Measurements from ENCODE around the gene CFD.

CFD gene

GRCh38 chr19:858868-859843 lies at the start of gene CFD:
Gene CFD, plus strand, starts transcription at chr19:859664. Its CDS starts 26 bp downstream, at chr19:859690.
- Histone ChIP-seq H3K9me3 (ENCODE audit: control insufficient read depth, low read depth, low read length) (no peaks in the 10 kb centered on the region), H3K27me3 (ENCODE audit: control insufficient read depth, insufficient read depth, low read length) (peaks cover 35% of the 10 kb centered on the region), H3K4me1 (ENCODE audit: control insufficient read depth, low read depth, low read length) (no peaks in the 10 kb centered on the region), H3K9ac (ENCODE audit: low read length) (no peak within 1 kb of the TSS), H3K4me3 (ENCODE audit: low read length) (no peak within 1 kb of the TSS), H3K27ac (ENCODE audit: low read length) (no peak within 1 kb of the TSS), H3K36me3 (ENCODE audit: control insufficient read depth, low read depth, low read length) (no peaks in the 10 kb centered on the region)

GRCh38 chr19:810077-810855 lies 49.2 kb upstream of the CFD start:
- H3K9ac ChIP-seq (ENCODE audit: low read length), result no peak overlapping the region
- no peaks in the 10 kb centered on the region for H3K9me3 ChIP-seq (ENCODE audit: control insufficient read depth, low read depth, low read length)
- H3K36me3 ChIP-seq (ENCODE audit: control insufficient read depth, low read depth, low read length), result peaks cover 66% of the 10 kb centered on the region
- H3K27me3 ChIP-seq (ENCODE audit: control insufficient read depth, insufficient read depth, low read length), result no peaks in the 10 kb centered on the region
- no peaks in the 10 kb centered on the region for H3K4me1 ChIP-seq (ENCODE audit: control insufficient read depth, low read depth, low read length)
- H3K4me3 ChIP-seq (ENCODE audit: low read length), result no peak overlapping the region
- H3K27ac ChIP-seq (ENCODE audit: low read length), result no peak overlapping the region

DNA sequence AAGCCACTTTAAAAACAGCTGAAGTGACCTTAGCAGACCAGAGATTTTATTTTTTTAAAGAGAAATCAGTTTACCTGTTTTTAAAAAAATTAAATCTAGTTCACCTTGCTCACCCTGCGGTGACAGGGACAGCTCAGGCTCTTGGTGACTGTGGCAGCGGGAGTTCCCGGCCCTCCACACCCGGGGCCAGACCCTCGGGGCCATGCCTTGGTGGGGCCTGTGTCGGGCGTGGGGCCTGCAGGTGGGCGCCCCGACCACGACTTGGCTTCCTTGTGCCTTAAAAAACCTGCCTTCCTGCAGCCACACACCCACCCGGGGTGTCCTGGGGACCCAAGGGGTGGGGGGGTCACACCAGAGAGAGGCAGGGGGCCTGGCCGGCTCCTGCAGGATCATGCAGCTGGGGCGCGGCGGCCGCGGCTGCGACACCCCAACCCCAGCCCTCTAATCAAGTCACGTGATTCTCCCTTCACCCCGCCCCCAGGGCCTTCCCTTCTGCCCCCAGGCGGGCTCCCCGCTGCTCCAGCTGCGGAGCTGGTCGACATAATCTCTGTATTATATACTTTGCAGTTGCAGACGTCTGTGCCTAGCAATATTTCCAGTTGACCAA lies 48.5 kb upstream of the CFD start:
- no peaks in the 10 kb centered on the region for H3K9me3 ChIP-seq (ENCODE audit: control insufficient read depth, low read depth, low read length)
- H3K36me3 ChIP-seq (ENCODE audit: control insufficient read depth, low read depth, low read length), result peaks cover 59% of the 10 kb centered on the region
- no peaks in the 10 kb centered on the region for H3K27me3 ChIP-seq (ENCODE audit: control insufficient read depth, insufficient read depth, low read length)
- no peak overlapping the region for H3K9ac ChIP-seq (ENCODE audit: low read length)
- no peaks in the 10 kb centered on the region for H3K4me1 ChIP-seq (ENCODE audit: control insufficient read depth, low read depth, low read length)
- H3K4me3 ChIP-seq (ENCODE audit: low read length), result no peak overlapping the region
- no peak overlapping the region for H3K27ac ChIP-seq (ENCODE audit: low read length)

DNA sequence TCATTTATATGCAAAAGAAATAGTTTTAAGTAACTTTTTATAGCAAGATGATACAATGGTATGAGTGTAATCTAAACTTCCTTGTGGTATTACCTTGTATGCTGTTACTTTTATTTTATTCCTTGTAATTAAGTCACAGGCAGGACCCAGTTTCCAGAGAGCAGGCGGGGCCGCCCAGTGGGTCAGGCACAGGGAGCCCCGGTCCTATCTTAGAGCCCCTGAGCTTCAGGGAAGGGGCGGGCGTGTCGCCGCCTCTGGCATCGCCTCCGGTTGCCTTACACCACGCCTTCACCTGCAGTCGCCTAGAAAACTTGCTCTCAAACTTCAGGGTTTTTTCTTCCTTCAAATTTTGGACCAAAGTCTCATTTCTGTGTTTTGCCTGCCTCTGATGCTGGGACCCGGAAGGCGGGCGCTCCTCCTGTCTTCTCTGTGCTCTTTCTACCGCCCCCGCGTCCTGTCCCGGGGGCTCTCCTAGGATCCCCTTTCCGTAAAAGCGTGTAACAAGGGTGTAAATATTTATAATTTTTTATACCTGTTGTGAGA lies 47.9 kb upstream of the CFD start:
- H3K9ac ChIP-seq (ENCODE audit: low read length), result no peak overlapping the region

GRCh38 chr19:812049-812746 lies 47.3 kb upstream of the CFD start:
- Histone ChIP-seq H3K27me3 (ENCODE audit: control insufficient read depth, insufficient read depth, low read length) (no peaks in the 10 kb centered on the region), H3K4me3 (ENCODE audit: low read length) (no peak overlapping the region), H3K36me3 (ENCODE audit: control insufficient read depth, low read depth, low read length) (peaks cover 49% of the 10 kb centered on the region), H3K27ac (ENCODE audit: low read length) (no peak overlapping the region), H3K9ac (ENCODE audit: low read length) (no peak overlapping the region), H3K4me1 (ENCODE audit: control insufficient read depth, low read depth, low read length) (no peaks in the 10 kb centered on the region), H3K9me3 (ENCODE audit: control insufficient read depth, low read depth, low read length) (no peaks in the 10 kb centered on the region)

More for the DNA sequence above, 47.9 kb upstream of the CFD start:
- Histone ChIP-seq H3K9me3 (ENCODE audit: control insufficient read depth, low read depth, low read length) (no peaks in the 10 kb centered on the region), H3K4me3 (ENCODE audit: low read length) (no peak overlapping the region), H3K36me3 (ENCODE audit: control insufficient read depth, low read depth, low read length) (peaks cover 55% of the 10 kb centered on the region), H3K4me1 (ENCODE audit: control insufficient read depth, low read depth, low read length) (no peaks in the 10 kb centered on the region), H3K27ac (ENCODE audit: low read length) (no peak overlapping the region), H3K27me3 (ENCODE audit: control insufficient read depth, insufficient read depth, low read length) (no peaks in the 10 kb centered on the region)

- Histone ChIP-seq H3K4me1 (ENCODE audit: control insufficient read depth, low read depth, low read length) (no peaks in the 10 kb centered on the region), H3K9me3 (ENCODE audit: control insufficient read depth, low read depth, low read length) (no peaks in the 10 kb centered on the region), H3K27ac (ENCODE audit: low read length) (no peak overlapping the region), H3K4me3 (ENCODE audit: low read length) (no peak overlapping the region), H3K36me3 (ENCODE audit: control insufficient read depth, low read depth, low read length) (peaks cover 43% of the 10 kb centered on the region), H3K27me3 (ENCODE audit: control insufficient read depth, insufficient read depth, low read length) (no peaks in the 10 kb centered on the region), H3K9ac (ENCODE audit: low read length) (no peak overlapping the region)
These were observed 46.7 kb upstream of the CFD start for GRCh38 chr19:812747-813218.

- H3K36me3 ChIP-seq (ENCODE audit: control insufficient read depth, low read depth, low read length), result peaks cover 38% of the 10 kb centered on the region
- no peaks in the 10 kb centered on the region for H3K27me3 ChIP-seq (ENCODE audit: control insufficient read depth, insufficient read depth, low read length)
- H3K27ac ChIP-seq (ENCODE audit: low read length), result no peak overlapping the region
- H3K4me3 ChIP-seq (ENCODE audit: low read length), result no peak overlapping the region
- no peaks in the 10 kb centered on the region for H3K9me3 ChIP-seq (ENCODE audit: control insufficient read depth, low read depth, low read length)
- no peaks in the 10 kb centered on the region for H3K4me1 ChIP-seq (ENCODE audit: control insufficient read depth, low read depth, low read length)
- no peak overlapping the region for H3K9ac ChIP-seq (ENCODE audit: low read length)
These were observed 46.0 kb upstream of the CFD start for GRCh38 chr19:813219-814151.

- no peaks in the 10 kb centered on the region for H3K27me3 ChIP-seq (ENCODE audit: control insufficient read depth, insufficient read depth, low read length)
- H3K9ac ChIP-seq (ENCODE audit: low read length), result no peak overlapping the region
- no peak overlapping the region for H3K27ac ChIP-seq (ENCODE audit: low read length)
- no peaks in the 10 kb centered on the region for H3K9me3 ChIP-seq (ENCODE audit: control insufficient read depth, low read depth, low read length)
- H3K4me3 ChIP-seq (ENCODE audit: low read length), result no peak overlapping the region
- H3K4me1 ChIP-seq (ENCODE audit: control insufficient read depth, low read depth, low read length), result no peaks in the 10 kb centered on the region
- peaks cover 31% of the 10 kb centered on the region for H3K36me3 ChIP-seq (ENCODE audit: control insufficient read depth, low read depth, low read length)
These were observed 45.0 kb upstream of the CFD start for GRCh38 chr19:814152-815078.

DNA sequence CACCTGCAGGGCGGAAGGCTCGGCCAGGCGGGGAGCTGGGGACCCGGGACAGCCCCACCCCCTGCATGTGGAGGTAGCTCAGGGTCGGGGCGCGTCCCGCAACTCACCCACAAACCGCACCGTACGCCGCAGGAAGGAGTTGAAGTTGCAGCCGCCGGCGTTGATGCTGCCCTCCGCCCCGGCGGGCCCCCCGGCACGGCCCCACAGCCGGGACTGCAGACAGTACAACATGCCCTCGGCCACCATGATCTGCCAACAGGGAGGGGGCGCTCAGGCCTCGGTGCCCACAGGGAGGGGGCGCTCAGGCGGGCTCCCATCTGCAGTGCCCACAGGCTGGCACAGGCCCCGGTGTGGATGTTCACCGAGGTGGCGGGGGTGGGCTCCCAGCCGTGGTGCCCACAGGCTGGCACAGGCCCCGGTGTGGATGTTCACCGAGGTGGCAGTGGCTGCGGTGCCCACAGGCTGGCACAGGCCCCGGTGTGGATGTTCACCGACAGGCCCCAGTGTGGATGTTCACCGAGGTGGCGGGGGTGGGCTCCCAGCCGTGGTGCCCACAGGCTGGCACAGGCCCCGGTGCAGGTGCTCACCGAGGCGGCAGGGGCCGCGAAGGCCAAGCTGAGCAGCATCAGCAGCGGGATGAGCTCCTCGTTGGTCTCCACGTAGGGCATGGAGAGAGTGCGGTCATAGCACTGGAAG lies 44.2 kb upstream of the CFD start:
- no peak overlapping the region for H3K4me3 ChIP-seq (ENCODE audit: low read length)
- peaks cover 23% of the 10 kb centered on the region for H3K36me3 ChIP-seq (ENCODE audit: control insufficient read depth, low read depth, low read length)
- H3K27me3 ChIP-seq (ENCODE audit: control insufficient read depth, insufficient read depth, low read length), result no peaks in the 10 kb centered on the region
- no peaks in the 10 kb centered on the region for H3K9me3 ChIP-seq (ENCODE audit: control insufficient read depth, low read depth, low read length)
- H3K4me1 ChIP-seq (ENCODE audit: control insufficient read depth, low read depth, low read length), result no peaks in the 10 kb centered on the region
- H3K27ac ChIP-seq (ENCODE audit: low read length), result no peak overlapping the region
- no peak overlapping the region for H3K9ac ChIP-seq (ENCODE audit: low read length)
